DMS53 (cell line): ENCODE results near the gene YY1AP1.
A peak's percentile ranks its signal among the peaks of the same experiment; 100 is the strongest.
"Not testable (repeated sequence)": the region's sequence is repeated elsewhere in the genome, so short reads cannot be mapped to it uniquely, and the experiment has no call there.

Source experiments
- DNase-seq: peaks from one replicate; lab custom pipeline; 2025; lab: John Stamatoyannopoulos, UW

Gene YY1AP1

DNA sequence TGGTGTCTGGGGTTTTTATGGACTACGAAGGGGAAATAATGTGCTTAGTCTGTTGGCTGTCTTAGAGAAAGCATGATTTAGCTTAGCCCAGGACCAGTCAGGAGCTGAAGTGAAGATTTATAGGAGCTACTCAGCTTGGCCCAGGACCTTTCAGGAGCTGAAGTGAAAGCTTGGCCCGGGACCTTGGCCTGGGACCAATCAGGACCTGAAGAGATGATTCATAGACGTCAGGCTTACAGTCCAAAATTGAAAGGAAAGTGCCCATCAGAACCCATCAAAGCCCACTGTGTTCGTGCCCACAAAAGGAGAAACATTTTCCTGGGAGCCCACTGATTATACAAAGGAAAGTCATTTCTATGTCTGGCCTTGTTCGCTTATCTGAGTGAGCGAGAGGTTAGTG, 42.9 kb downstream of the YY1AP1 start:
- no peak for DNase-seq

DNA sequence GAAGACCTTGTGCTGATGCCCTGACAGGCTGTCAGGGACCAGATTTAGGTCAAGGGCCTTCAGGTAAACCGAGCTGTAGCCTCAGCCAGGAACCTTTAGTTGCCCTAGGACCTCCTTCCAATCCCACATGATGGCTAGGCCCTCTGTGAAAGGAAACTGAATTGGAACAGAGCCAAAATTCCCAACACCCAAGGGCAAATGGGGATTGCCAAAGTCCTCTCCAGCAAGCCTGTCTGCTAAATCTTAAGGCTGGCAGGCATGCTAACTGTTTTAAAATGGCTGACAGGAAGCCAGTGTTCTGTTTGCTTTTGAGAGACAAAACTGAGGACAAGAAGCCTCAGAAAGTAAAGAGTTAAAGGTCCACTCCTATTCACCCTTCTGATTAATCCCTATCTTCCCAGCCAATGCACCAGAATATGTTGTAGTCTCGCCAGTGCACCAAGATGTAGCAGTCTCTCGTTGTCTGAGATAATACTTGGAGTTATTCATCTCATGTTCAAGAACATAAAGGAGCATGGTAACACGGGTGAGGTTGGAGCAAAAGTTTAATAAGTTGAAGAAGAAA, 43.5 kb downstream of the YY1AP1 start:
- no peak for DNase-seq

DNA sequence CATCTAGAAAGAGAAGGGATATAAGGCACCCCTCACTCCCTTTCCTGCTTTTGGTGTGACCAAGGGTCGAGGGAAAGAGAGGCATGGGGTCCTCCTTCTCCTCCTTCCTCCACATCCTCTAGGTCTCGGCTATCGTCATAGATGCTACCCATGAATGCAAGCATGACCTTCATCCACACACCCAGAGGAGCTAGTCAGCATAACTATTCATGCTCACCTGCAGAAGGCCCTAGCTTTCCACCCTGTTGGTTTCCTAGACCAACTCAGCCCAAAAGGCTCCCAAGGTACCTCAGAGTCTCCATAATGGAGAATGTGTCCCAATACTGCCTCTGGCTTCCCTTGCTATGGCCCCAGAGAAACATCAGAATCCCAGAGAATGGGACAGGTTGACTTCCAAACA, 45.3 kb downstream of the YY1AP1 start:
- no peak for DNase-seq

- peak; percentile 51 for DNase-seq
Observed at GRCh38 chr1:155642559-155643180, 45.9 kb downstream of the YY1AP1 start.

DNA sequence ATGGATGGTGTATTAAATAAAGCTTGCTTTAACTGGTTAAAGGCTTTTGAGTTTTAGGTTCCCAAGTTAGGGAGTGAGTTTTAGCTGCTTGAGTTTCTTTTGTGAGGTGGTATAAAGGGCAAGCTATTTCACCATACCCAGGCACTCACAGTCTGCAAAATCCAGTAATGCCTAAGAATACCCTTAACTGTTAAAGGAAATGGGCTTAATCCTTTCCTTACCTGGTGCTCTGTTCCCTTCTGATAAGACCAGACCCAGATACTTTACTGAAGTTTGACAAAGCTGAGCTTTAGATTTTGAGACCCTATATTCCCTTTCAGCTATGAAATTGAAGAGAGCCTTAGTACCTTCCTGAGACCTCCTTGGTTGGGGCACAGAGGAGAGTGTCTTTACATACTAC, 48.2 kb downstream of the YY1AP1 start:
- peak; percentile 9 for DNase-seq

- no peak for DNase-seq
Observed at GRCh38 chr1:155636397-155637153, 52.0 kb downstream of the YY1AP1 start.

DNA sequence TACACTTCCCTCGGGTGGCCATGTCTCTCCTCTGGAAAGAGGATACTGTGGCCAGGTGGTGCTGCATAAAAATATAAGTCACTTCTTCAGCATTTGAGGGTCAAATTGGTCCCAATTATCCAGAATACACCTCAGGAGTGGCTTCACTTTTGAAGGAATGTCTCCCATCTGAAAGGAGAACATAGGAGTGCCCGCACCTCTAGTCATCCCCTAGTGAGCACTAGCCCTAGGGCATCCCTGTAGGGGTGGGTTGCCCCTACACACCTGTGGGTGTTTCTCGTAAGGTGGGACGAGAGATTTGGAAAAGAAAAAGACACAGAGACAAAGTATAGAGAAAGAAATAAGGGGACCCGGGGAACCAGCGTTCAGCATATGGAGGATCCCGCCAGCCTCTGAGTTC, 62.1 kb downstream of the YY1AP1 start:
- not testable (repeated sequence) for DNase-seq

GRCh38 chr1:155623357-155623756, 65.2 kb downstream of the YY1AP1 start:
- DNase-seq, result no peak

GRCh38 chr1:155622191-155622590, 66.4 kb downstream of the YY1AP1 start:
- peak; percentile 6 for DNase-seq

DNA sequence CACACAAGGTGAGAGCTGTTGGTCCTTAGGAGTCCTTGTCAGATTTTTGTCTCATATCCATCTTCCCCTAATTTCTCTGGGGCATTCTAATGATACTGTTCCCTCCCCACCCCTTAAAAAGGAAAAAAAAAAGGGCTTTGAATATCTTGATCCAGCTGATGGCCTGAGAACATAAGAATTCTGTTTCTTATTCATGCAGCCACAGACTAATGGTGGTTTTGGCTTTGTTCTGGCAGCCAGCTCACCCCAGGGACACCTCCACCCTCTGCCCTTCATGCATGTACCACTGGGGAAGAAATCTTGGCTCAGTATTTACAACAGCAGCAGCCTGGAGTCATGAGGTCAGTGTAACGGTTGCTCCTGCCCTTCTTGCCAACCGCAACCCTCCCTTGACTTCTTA, 75.3 kb downstream of the YY1AP1 start:
- not testable (repeated sequence) for DNase-seq

DNA sequence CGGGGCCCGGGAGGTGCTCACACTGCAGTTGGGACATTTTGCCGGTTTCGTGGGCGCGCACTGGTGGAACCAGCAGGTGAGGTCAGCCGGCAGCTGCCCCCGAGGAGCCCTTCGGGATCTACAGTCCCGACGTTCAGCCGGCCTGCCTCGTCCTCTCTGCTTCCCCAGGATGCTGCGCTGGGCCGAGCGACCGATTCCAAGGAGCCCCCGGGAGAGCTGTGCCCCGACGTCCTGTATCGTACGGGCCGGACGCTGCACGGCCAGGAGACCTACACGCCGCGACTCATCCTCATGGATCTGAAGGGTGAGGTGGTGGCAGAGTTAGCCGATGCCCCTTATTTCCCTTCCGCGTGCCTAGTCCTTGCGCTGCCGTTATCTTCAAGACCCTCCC, 78.3 kb downstream of the YY1AP1 start:
- DNase-seq, result not testable (repeated sequence)

GRCh38 chr1:155609515-155610256, 78.9 kb downstream of the YY1AP1 start, which contains the start of gene MSTO1:
Gene MSTO1 (plus strand): TSS chr1:155610218. CDS start chr1:155610249, 31 bp downstream.
- peak; percentile 99 for DNase-seq
